ENCODE measurements around the gene ATP8A2. TPM values are rescaled to one million over a fixed set of nuclear protein-coding genes. Genes with fewer than 3 reads are reported as not detected.

Gene ATP8A2
- total and polyA plus RNA-seq, 9 of the 15 experiments (the other 6 are each of a cell fraction or from before 2014, with no cell fraction given) = under 0.01 to 0.33 (median 0.06) TPM; not detected in 4

DNA sequence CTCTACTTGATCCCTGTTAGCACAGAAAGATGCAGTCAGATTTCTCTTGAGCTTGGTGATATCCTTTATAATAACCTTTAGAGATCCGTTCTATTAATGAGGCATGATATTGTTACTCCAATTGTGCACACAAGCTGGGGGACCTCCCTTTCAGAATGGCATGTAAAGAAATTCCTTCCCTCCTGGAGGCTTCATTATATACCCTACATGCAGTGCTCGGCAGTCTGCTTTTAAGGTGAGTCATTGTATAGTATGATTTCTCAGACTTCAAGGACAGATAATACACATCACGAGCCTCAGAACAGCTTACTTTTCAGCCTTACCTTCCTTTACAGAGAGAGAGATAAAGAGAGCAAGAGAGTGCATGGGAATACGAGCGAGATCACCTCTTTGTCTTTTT is 261.3 kb downstream of the ATP8A2 start:
- in situ Hi-C loops (cut with MboI) (no loop called here), intact Hi-C loops (cut with micrococcal nuclease) (no loop called here)
- DNase-seq (ENCODE audit: extremely low read depth in 1 of 4, low spot score in 3 of 4) (no peak), FAIRE-seq (no peak), ATAC-seq (no peak)
- no peaks in the 10 kb centered on the region for H4K20me1 ChIP-seq (replicated peaks; ENCODE audit: control insufficient read depth, insufficient read depth, low read length)
- H3K36me3 ChIP-seq (ENCODE audit: control insufficient read depth, insufficient read depth, low read length) = no peaks in the 10 kb centered on the region
- ChIA-PET CTCF (ENCODE audit: low intra/inter-chr PET ratio) (no interaction called here), POLR2A (no interaction called here)
- no peak overlapping the region for H3K4me2 ChIP-seq (ENCODE audit: insufficient read depth, low read length)
- TF ChIP-seq HDAC8 (tag; IDR thresholded peaks at IDR 0.05) = no peak
- TF ChIP-seq PHF8 (IDR thresholded peaks at IDR 0.05; ENCODE audit: borderline replicate concordance, low read length) = no peak
- no peak for TF ChIP-seq KLF10 (CRISPR knock-in tag; IDR thresholded peaks at IDR 0.05)
- TF ChIP-seq KLF16 (IDR thresholded peaks at IDR 0.05) = no peak
- TF ChIP-seq CREB3 (tag; conservative IDR thresholded peaks at IDR 0.05; ENCODE audit: low read depth) = no peak
- no peak for TF ChIP-seq HNRNPH1 (optimal IDR thresholded peaks at IDR 0.05; ENCODE audit: low read depth, low read length)
- no peak for TF ChIP-seq ZNF586 (CRISPR knock-in tag; conservative IDR thresholded peaks at IDR 0.05)
- TF ChIP-seq MED1 (CRISPR knock-in tag; IDR thresholded peaks at IDR 0.05; ENCODE audit: borderline replicate concordance) = no peak
- H2AFZ ChIP-seq (ENCODE audit: low read depth, low read length) = no peak overlapping the region
- H3K9ac ChIP-seq (ENCODE audit: insufficient read depth in 1 of 2, low read depth in 2 of 2, low read length in 2 of 2) = no peak overlapping the region
- no peaks in the 10 kb centered on the region for H3K4me1 ChIP-seq (replicated peaks in 1 of 2; ENCODE audit: control insufficient read depth in 2 of 2, insufficient read depth in 2 of 2, low read length in 2 of 2)
- no peak overlapping the region for H3K27ac ChIP-seq (ENCODE audit: extremely low read depth, low read depth, low read length)
- no peaks in the 10 kb centered on the region for H3K9me3 ChIP-seq (replicated peaks; ENCODE audit: control insufficient read depth, insufficient read depth, low read depth, low read length)
- no TSS peak for BruUV-seq (replicated peaks)
- no peaks in the 10 kb centered on the region for H3K27me3 ChIP-seq (ENCODE audit: control insufficient read depth in 2 of 2, insufficient read depth in 2 of 2, low read length in 2 of 2)
- 0% methylated on average over 5 of the region's 5 CpGs for WGBS (ENCODE audit: insufficient coverage, low coverage, missing lambda C conversion rate)
- H3K9me1 ChIP-seq (ENCODE audit: control insufficient read depth, insufficient read depth, low read length) = no peaks in the 10 kb centered on the region
- no peak overlapping the region for H3K4me3 ChIP-seq
- no peaks in the 10 kb centered on the region for H3K79me2 ChIP-seq (ENCODE audit: control insufficient read depth, insufficient read depth, low read length)

Measured in K562 (cell line).